Gastroesophageal sphincter (tissue), 3 donors: ENCODE measurements around the gene KRTAP10-8.

Source experiments
- CTCF ChIP-seq, 4 experiments: fragments of 200-600 bp in 2 of 4; fragments of 450-650 bp in 2 of 4; sonication (generic) in 1 of 4; IDR thresholded peaks; one replicate each; pipeline ENCODE4 v1.5.1; 2017 to 2019; ENCODE audit warnings: antibody characterized with exemption in 4 of 4, mild to moderate bottlenecking in 2 of 4, moderate library complexity in 2 of 4
- EP300 ChIP-seq: sonication (generic); formaldehyde crosslinking; IDR thresholded peaks from one replicate; pipeline ENCODE4 v1.6.1; 2017; ENCODE audit warnings: antibody characterized with exemption, mild to moderate bottlenecking
- POLR2A ChIP-seq, 2 donors: fragments of 450-650 bp; IDR thresholded peaks; one replicate each; pipeline ENCODE4 v1.6.1; 2017; ENCODE audit warnings: antibody characterized with exemption in 2 of 2, mild to moderate bottlenecking in 2 of 2, moderate library complexity in 1 of 2
- POLR2AphosphoS5 ChIP-seq: sonication (generic); formaldehyde crosslinking; IDR thresholded peaks from one replicate; pipeline ENCODE4 v1.6.1; 2017; ENCODE audit warnings: antibody characterized with exemption

DNA sequence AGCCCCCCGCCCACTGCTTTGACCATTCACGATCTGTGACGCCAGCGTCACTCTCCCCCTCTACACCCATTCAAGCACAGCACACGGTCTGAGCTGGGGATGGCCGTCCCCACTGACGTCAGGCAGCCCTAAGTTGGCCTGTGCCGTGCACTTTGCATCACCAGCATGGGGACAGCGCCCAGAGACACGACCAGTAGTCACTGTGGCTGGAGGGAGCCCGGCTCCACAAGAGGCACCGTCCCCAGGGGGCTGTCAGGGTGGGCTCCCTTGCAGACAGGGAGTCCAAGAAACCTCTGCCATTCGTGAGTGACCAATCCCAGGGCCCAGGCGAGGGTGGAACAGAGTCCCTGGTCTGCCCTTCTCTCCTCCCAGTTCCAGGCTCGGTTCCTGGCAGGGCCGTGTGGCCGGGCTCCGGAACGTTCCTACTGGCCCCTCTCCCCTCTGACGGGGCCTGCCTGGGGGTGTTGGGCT lies 2.3 kb downstream of the KRTAP10-8 start:
- TF ChIP-seq CTCF (IDR thresholded peaks at IDR 0.05) (no peak), POLR2A (IDR thresholded peaks at IDR 0.05) (no peak), POLR2AphosphoS5 (no peak), EP300 (no peak)
